ENCODE results near the gene SLC43A2.
"Not testable (repeated sequence)": the region's sequence is repeated elsewhere in the genome, so short reads cannot be mapped to it uniquely, and the experiment has no call there.

SLC43A2 gene

GRCh38 chr17:1590029-1590746, 38.4 kb downstream of the SLC43A2 start:
- no peak for DNase-seq (ENCODE audit: low read depth)

- no peak for DNase-seq (ENCODE audit: low read depth)
These were observed 39.6 kb downstream of the SLC43A2 start for GRCh38 chr17:1588821-1589585.

GRCh38 chr17:1584167-1584566, 44.5 kb downstream of the SLC43A2 start:
- no peak for DNase-seq (ENCODE audit: low read depth)

GRCh38 chr17:1583556-1583955, 45.1 kb downstream of the SLC43A2 start:
- DNase-seq (ENCODE audit: low read depth) = no peak

GRCh38 chr17:1582374-1582773, 46.3 kb downstream of the SLC43A2 start:
- no peak for DNase-seq (ENCODE audit: low read depth)

GRCh38 chr17:1580979-1581676, 47.5 kb downstream of the SLC43A2 start:
- no peak for DNase-seq (ENCODE audit: low read depth)

GRCh38 chr17:1578029-1578428, 50.6 kb downstream of the SLC43A2 start:
- DNase-seq (ENCODE audit: low read depth) = no peak

- no peak for DNase-seq (ENCODE audit: low read depth)
These were observed 51.0 kb downstream of the SLC43A2 start for GRCh38 chr17:1577583-1578013.

- DNase-seq (ENCODE audit: low read depth) = no peak
These were observed 51.5 kb downstream of the SLC43A2 start for GRCh38 chr17:1577182-1577581.

- DNase-seq (ENCODE audit: low read depth) = no peak
These were observed 52.1 kb downstream of the SLC43A2 start for GRCh38 chr17:1576500-1576899.

- DNase-seq (ENCODE audit: low read depth) = no peak
These were observed 53.8 kb downstream of the SLC43A2 start for GRCh38 chr17:1574697-1575471.

GRCh38 chr17:1573932-1574696, 54.5 kb downstream of the SLC43A2 start:
- DNase-seq (ENCODE audit: low read depth) = no peak

- not testable (repeated sequence) for DNase-seq (ENCODE audit: low read depth)
These were observed 56.0 kb downstream of the SLC43A2 start for GRCh38 chr17:1572646-1573045.

- DNase-seq (ENCODE audit: low read depth) = no peak
These were observed 57.3 kb downstream of the SLC43A2 start for GRCh38 chr17:1571341-1571704.

GRCh38 chr17:1568950-1569810, 59.5 kb downstream of the SLC43A2 start:
- no peak for DNase-seq (ENCODE audit: low read depth)

GRCh38 chr17:1566505-1567199, 62.0 kb downstream of the SLC43A2 start:
- DNase-seq (ENCODE audit: low read depth) = no peak

GRCh38 chr17:1565877-1566276, 62.8 kb downstream of the SLC43A2 start:
- DNase-seq (ENCODE audit: low read depth) = no peak

GRCh38 chr17:1563786-1564613, 64.6 kb downstream of the SLC43A2 start:
- DNase-seq (ENCODE audit: low read depth) = no peak

- DNase-seq (ENCODE audit: low read depth) = not testable (repeated sequence)
These were observed 65.2 kb downstream of the SLC43A2 start for GRCh38 chr17:1563471-1563785.
